Endothelial cell of hepatic sinusoid (primary cell): ENCODE data around the gene IER5L.

ENCODE experiments used
- in situ Hi-C: cut with HindIII; loops from 2 replicates; pipeline ENCODE4 v1.10.0; 2017; ENCODE audit warnings: low sequenced_read_pairs

IER5L gene

DNA sequence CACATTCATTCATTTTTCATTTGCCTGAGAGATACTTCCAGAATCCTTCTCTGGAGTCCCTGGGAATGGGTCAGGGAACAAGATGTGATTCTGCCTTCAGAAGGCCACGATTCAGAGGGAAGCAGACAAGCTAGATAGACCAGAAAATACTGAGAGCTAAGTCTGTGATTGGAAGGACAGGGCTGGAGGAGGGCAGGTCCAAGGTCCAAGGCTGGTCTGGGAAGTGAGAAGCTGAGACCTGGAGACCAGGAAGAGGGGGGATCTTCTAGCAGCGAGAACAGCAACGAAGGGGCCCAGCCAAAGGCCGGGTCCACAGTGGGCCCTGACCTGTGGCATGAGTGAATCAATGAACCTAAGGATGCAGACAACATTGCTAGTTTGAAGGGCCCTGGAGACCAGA, 4.1 kb upstream of the IER5L start:
- in situ Hi-C loops = no loop called here

DNA sequence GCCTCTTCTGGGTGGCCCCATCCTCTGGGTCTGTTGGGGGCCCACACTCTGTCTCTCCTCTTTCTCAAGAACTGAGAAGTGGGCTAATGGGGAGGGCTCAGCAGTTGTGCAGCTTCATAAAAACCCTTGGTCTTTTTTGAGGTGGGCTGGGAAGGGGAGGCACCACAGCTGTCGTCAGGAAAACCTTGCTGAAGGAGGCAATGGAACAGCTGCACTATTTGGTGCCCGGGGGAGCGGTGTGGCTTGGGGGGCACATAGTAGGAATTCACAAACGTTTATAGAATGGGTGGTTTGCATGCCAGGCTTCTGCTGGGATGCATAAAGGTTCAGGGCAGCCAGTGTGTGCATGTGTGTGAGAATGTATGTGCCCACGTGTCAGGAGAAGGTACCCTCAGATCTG, 3.2 kb upstream of the IER5L start:
- in situ Hi-C loops = no loop called here

DNA sequence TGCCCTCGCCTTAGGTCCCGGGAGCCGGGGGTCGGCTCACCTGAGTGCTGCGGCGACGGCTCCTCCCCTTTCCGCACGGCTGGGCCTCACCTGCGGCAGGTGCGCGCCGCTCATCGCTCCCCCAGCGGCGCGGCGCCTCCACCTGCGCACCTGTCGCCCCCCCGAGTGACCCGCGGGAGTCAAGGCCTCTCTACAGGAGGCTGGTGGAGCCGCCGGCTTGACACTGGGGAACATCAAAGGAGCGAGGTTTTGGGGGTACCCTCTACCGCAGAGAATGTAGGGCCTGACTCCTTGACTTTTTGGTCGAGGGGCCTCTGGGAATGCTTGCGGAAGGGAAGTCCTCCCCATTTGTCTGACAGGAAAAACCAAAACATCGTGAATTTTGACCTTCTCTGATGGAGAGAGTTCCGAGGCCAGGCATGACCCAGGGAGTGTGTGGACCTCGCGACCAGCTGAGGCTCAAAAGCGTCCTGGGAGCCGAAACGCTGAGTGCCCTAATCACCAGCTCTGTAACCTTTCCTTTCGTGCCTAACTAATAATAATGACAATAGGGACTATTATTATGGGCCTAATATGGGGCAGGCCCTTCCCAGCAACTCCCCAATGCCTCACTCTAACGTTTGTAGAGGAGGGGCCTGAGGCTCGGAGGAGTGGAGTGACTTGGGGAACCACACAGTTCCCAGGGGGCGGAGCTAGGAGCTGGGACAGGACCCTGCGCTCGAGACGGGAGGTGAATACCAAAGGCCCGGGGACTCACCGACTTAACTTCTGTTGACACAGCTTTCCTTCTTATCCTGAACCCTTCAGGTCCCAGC, 714 bp upstream of the IER5L start:
- in situ Hi-C loops = no loop called here

DNA sequence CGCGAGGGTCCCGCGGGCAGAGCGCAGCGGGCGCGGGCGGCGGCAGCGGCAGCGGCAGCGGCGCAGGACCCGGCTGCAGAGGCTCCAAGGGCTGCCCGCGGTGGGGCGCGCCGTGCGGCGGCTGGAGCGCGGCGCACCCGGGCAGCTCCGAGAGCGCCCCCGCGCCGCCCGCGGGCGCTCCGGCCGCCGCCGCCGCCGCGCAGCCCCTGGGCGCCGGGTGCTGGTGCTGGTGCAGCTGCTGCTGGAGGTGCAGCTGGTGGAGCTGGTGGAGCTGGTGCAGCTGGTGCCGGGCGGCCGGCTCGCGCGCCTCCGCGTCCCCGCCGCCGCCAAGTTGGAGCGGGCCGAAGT, 644 bp downstream of the IER5L start:
- in situ Hi-C loops = no loop called here

DNA sequence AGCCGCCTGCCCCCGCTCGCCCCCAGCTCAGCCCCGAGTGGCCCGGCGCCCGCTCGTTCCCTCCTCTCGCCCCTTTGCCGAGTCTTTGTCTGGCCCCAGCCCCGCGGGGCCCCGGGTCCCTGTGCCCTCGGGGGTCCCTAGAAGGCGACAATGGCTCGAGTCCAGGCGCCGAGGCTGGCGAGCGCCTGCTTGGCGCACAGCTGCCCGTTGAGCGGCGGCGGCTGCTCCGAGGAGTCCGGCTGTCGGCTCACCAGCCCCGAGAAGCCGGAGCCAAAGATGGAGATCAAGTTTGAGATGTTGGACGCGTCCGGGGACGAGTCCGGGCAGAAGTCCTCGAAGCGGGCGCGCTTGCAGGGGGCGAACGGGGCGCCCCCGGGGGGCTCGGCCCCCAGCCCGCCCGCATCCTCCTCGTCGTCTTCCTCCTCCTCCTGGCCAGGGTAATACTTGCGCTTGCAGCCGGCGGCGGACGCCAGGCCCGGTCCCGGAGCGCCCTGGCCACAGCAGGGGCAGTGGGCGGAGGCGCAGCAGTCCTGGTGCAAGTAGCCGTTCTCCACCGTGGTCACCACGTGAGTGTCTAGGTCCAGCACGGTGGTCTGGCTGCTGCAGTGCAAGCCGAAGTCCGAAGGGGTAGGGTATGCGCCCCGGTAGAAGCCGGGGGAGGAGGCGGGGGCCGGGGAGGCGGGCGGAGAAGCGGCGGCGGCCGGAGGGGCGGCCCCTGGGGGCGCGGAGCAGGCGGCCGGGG, 1.2 kb downstream of the IER5L start:
- in situ Hi-C loops = no loop called here

DNA sequence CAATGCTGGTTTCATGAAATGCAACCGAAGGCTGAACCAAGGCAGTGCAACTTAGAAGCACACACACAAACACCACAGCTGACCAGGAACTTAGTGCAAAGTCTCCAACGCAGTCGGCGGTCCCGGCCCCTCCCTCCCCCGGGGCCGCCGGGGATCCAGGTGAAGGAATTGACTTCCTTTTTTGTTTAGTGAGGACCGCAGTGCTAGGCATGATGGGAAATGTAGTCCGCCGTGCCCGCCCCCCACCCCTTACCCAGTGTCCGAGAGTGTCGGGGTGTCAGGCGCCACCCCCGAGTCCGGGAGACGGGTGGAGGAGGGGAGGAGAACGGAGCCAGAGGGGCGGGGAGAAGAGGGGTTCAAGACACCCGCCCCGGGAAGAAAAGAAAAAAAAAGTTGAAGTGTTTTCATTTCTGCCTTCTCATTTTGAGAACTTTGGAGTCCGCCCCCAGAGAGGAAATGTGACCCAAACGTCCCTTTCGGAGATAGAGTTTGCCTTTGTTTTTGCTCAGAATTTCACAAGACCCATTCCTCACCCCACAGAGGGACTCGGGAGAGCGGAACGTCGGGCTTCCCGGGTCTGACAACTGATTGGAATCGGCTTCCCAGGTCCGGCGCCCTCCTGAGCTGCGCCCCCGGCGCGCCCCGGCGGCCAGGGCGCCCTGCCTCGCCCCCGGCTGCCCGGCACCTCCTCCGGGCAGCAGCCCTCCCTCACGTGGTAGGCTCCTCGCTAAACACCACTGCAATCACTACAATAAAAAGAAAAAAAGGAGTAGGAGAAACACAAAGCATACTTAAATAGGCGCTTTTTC, 2.0 kb downstream of the IER5L start:
- in situ Hi-C loops = no loop called here

DNA sequence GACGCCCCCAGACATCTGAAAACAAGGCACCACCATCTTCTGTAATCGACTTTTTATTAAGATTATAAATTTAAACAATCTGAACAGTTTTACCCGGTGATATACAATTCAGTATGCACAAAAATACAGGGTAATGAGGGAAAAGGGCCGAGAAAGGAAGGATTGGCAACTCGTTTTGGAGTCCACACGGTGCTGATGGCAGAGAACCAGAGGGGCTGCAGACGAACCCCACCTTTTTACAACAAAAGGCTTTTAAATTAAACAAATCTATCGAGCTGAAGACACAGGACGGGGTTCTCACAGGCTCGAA, 2.6 kb downstream of the IER5L start:
- in situ Hi-C loops = no loop called here

DNA sequence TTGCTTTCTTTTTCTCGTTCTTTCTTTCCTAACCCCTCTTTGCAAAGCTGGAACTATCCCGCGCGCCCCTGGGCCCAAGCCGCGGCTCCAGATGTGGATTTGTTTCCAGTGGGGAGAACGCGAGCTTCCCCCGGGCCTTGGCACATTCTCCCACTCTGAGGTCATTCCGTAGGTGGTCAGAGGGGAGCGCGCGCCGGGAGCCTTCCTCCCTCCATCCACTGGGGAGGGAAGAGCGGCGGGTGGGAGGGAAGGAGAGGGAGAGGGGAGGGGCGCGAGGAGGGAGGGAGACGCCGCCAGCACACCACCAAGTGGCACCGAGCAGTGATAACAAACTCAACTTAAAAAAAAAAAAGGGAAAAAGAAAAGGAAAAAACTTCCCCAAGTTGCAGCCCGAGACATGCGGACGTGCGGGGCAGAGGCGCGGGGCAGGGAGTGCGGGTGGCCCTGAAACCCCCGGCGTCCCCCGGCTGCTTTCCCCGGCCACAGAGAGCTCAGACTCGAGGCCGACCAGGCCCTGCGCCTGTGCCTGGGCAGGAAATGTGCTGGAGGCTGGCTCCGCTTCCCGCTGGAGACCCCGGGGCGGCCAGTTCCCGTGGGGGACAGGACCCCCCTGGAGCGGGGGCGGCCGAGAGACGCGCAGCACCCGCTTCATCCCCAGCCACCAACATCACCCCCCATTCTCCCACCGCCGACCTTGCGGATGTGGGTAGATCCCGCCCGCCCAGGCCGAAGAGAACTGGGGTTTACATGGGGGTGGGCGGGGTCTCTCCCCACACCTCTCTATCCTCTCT, 3.1 kb downstream of the IER5L start:
- in situ Hi-C loops = loop anchor here (5.0 kb wide), 3 partner anchors 43 to 457 kb away; no protein-coding TSS in a partner anchor

DNA sequence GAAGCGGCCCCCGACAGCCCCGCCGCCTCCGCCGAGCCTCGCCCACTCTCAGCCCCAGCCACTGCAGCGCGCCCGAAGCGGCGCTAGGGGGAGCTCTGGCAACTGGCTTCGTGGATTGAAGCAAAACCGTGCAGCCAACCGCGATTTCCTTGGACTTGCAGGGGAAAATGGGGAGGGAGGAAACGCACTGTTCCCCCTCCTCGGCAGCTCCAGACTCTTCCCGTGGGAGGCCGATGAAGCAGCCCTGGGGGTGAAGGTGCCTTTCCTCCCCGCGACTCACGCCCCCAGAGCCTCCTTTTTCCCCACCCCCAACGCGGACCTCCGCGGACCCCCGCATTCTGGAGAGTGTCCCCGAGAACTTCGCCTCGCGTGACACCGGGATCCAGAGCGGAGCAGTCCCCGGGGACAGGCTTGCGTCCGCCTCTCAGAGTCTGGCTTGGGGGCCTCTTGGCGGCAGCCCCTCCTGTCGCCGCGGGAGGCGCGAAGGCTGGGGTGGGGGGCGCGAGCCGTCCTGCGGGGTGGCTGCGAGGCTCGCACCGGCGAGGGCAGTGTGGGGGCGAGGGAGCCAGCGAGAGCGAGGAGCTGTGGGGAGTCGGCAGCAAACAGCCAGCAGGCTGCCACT, 3.8 kb downstream of the IER5L start:
- in situ Hi-C loops = loop anchor here (5.0 kb wide), 3 partner anchors 42 to 458 kb away; no protein-coding TSS in a partner anchor

DNA sequence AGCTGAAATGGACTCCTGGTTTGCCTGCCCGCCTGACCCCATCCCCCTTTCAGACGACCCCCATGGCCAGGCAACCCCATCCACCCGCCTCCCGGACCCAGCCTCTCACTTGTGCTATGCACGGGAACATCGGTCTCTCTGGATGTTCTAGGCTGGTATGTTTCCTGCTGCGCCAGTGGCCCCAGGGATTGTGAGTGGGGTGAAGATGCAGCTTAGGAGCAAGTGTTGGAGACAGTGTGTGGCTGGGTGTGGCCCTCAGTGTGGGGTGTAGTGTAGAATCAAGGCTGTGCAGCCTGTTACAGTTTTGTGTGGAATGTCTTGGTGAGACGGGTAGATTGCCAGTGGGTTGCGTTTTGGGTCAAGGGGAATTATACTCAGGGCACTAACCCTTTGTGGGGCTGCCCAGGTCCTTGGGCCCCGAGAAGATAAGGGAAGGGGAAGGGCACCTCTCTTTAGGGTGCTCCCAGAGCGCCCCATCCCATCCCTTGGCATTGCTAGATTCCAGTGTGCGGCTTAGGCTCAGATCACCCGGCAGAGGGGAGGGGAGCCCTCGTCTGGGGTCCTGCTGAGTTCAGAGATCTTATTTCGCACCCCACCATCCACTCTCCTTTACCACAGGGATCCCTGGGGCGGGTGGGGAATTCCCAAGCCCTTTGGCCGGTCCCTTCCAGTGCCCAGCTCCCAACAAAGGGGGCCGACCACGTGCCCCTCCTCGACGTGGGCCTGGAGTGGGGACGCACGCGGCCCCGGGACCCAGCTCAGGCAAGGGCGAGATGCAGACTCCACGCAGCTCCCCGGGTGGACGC, 4.6 kb downstream of the IER5L start:
- in situ Hi-C loops = loop anchor here (5.0 kb wide), 3 partner anchors 41 to 459 kb away; no protein-coding TSS in a partner anchor

DNA sequence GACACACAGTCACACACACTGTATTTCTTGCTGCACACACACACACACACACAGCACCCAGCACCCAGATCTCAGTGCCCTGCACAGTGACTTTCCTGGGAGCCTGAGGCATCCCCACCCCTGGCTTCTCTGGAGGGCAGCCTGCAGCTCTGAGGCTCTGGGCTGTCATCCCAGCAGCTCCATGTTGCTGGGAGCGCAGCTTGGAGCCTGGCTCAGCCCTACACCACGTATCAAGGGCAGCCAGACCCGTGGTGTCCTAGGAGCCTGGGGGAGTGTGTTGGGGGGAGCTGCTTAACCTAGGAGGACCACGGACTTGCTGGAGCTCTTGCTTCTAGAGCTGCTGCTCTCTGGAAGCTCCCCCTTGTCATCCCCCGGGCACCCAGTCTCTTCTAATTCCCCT, 5.2 kb downstream of the IER5L start:
- in situ Hi-C loops = loop anchor here (5.0 kb wide), 3 partner anchors 41 to 459 kb away; no protein-coding TSS in a partner anchor

DNA sequence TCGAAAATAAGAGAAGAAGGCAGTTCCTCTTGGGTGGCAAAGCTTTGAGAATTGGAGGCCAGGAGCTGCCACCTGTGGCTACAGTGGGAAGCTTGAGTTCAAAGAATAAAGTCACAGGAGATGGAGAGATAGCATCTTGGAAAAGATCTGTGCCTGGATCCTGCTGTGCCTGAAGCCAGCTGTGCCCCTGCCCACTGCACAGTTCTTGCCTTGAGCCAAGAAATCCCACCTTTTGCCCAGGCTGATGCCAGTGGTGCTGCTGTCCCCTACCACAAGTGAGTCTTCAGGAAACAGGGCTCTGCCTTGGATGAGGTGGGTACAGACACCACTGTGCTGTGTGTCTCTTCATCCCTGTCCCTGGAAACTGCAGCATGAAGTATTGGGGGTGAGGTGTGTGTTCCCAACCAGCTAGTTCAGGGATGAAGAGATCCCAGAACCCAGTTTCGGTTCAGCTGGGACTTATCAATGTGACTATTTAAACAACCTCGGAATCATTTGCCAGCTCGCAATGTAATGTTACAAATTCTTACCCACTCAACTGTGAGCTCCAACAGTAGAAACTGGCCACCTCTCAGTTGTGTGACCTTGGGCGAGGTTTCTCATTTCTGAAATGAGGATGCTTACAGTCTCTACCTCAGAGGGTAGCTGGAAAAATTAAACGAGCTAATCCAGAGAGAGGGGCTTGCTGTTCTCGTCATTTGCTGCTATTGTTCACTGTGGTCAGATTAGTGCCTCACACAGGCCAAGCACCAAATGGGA, 5.9 kb downstream of the IER5L start:
- in situ Hi-C loops = loop anchor here (5.0 kb wide), 3 partner anchors 40 to 460 kb away; no protein-coding TSS in a partner anchor

DNA sequence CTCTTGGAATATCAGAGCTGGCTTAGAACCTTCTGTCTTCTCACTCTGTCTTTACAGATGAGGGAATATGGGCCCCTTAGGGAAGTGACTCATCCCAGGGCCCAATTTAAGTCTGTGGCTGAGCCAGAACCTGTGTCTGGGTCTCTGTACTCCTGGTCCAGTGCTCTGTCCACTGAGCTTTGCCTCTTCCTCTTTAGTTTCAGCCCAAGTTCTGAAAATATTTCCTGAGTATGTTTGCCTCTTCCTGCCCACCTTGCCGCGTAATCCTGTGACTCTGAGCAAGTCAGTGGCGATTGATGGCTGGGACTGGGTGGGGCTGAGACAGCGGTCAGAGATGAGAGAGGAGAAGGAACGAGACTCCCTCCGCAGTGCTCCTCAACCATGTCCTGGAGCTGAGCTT, 7.8 kb downstream of the IER5L start:
- in situ Hi-C loops = loop anchor here (5.0 kb wide), 3 partner anchors 38 to 462 kb away; no protein-coding TSS in a partner anchor

DNA sequence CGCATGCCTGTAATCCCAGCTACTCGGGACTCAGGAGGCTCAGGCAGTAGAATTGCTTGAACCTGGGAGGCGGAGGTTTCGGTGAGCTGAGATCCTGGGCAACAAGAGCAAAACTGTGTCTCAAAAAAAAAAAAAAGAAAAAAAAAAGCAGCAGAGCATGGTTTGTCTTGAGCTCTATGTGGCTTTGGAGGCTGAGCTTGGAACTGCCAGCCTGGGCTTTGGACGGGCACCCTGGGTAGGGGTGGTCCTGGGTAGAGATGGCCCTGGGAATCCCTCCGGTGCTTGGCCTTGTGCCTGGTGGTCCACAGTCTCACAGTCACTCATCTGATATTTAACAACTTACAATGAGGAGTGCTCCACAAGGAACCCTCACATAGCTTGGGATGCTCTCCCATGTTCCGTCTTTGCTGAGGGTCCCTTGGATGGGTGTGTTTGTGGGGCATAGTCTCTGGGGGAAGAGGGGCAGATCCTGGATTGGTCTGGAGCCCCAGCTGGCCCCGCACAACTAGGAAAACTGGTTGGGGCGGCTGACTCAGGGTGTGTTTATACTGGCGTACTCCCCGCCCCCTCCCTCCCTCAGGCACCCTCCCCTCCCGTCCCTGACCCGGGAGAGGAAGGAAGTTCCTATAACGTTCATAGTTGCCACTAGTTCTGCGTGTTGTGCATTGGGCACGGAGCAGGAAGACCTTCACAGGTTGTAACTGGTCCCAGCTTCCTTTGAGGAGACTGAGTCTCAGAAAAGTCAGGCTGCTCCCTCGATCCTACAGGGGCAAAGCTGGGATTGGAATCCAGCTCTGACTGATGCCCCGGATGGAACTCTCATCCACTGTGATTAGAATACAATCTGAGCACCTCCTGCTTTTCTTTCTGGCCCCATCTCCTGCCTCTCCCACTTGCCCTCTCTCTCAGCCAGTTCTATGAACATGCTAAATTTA, 11.2 kb downstream of the IER5L start:
- in situ Hi-C loops = no loop called here

DNA sequence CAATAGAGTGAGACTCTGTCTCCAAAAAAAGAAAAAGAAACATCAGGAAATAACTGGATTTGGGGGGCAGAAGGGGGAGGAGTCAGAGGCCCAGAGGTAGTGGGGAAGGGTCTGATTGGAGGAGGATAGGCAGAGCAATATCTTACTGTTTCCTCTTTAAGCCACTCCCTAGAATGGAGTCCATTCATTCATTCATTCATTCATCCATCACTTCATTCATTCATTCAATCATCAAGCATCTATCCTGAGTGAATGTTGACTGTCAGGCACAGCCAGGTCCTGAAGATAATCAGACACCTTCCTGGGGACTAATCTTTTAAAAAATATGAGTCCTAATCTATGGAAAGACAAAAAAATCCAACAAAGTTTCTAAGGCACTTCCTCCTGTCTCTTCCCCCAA, 12.9 kb downstream of the IER5L start:
- in situ Hi-C loops = no loop called here

DNA sequence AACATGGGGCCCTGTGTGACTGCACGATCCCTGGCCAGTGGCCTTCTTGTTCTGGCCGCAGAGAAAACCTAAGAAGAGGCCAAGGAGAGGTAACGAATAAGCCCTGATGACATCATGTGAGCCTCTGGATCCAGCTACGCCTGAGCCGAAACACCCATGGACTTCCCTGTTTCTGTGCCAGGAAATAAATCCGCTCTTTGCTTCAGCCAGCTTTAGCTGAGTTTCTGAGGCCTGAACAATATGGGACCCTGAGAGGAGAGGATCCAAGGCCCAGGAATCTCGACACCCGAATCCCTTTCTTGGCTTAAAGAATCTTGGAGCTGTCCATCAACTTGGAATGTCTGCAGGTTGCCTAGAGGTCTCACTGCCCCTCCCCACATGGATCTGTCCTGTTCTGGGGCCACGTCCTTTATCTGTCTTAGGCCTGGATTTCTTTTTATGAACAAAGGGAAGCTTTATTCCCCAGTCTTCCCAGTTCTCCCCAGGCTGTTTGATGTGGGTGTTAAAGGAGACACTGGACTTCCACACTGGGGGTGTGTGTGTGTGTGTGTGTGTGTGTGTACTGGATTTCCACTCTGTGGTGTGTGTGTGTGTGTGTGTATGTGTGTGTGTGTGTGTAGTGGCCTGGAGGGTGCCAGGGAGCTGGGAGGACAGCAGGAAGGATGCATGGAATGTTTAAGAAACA, 13.7 kb downstream of the IER5L start:
- in situ Hi-C loops = no loop called here

DNA sequence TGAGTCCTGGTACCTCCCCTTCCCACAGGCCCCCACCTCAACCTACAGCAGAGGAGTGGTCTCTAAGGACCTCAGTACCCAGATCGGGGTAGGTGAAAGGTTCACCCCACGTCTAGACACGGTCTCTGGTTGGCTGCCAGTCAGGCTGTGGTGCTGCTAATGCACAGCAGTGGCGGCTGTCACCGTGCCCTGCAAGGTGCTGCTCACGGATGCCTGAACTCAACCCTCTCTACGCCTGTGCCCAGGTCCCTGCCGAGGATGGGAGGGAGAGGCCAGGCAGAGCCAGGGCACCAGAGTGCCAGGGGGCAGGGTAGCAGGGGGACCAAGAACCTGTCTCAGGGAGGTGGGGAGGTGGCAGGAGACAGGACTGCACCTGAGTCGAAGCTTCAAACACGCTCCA, 14.3 kb downstream of the IER5L start:
- in situ Hi-C loops = no loop called here
